H9 (cell line): ENCODE measurements around the gene KAZN. TPM values are rescaled to one million over a fixed set of nuclear protein-coding genes. Genes with fewer than 3 reads are reported as not detected.

Experiments used
- DNase-seq: peaks from one replicate; pipeline ENCODE4 v3.0.0-alpha.2; 2017
- H2AFZ ChIP-seq: one replicate; pipeline ENCODE4 v1.6.1; 2013; ENCODE audit warnings: mild to moderate bottlenecking, low read length, control low read depth, moderate library complexity
- H2AK5ac ChIP-seq: 2 replicates; pipeline ENCODE4 v1.6.1; 2013; ENCODE audit warnings: low read length, control low read depth, mixed read lengths; ENCODE audit not compliant: insufficient read length
- H2BK120ac ChIP-seq: one replicate; pipeline ENCODE4 v1.6.1; 2013; ENCODE audit warnings: low read depth, mild to moderate bottlenecking, low read length, control low read depth, inconsistent platforms; ENCODE audit not compliant: poor library complexity, severe bottlenecking
- H2BK12ac ChIP-seq: 2 replicates; pipeline ENCODE4 v1.6.1; 2013; ENCODE audit warnings: low read length, control low read depth, mixed read lengths, low read depth; ENCODE audit not compliant: insufficient read length
- H2BK15ac ChIP-seq: 2 replicates; pipeline ENCODE4 v1.6.1; 2013; ENCODE audit warnings: low read depth, low read length, control low read depth
- H2BK20ac ChIP-seq: one replicate; pipeline ENCODE4 v1.6.1; 2013; ENCODE audit warnings: low read depth, mild to moderate bottlenecking, low read length, control low read depth, inconsistent platforms; ENCODE audit not compliant: poor library complexity, severe bottlenecking
- H2BK5ac ChIP-seq: 2 replicates; pipeline ENCODE4 v1.6.1; 2013; ENCODE audit warnings: low read length, control low read depth, mixed read lengths; ENCODE audit not compliant: insufficient read length
- H3K14ac ChIP-seq: 2 replicates; pipeline ENCODE4 v1.6.1; 2013; ENCODE audit warnings: low read length, control low read depth; ENCODE audit not compliant: insufficient read depth
- H3K18ac ChIP-seq: 2 replicates; pipeline ENCODE4 v1.6.1; 2013; ENCODE audit warnings: low read depth, mild to moderate bottlenecking, mixed read lengths, low read length, control low read depth; ENCODE audit not compliant: insufficient read length
- H3K23ac ChIP-seq: 2 replicates; pipeline ENCODE4 v1.6.1; 2013; ENCODE audit warnings: low read length, control low read depth, mixed read lengths, low read depth; ENCODE audit not compliant: insufficient read length
- H3K23me2 ChIP-seq: 2 replicates; pipeline ENCODE4 v1.6.1; 2013; ENCODE audit warnings: low read depth, mild to moderate bottlenecking, mixed read lengths, low read length, control low read depth; ENCODE audit not compliant: insufficient read length, poor library complexity, severe bottlenecking
- H3K27ac ChIP-seq: 2 replicates; pipeline ENCODE4 v1.5.1; 2013; ENCODE audit warnings: low read length, control low read depth, mixed read lengths, low read depth; ENCODE audit not compliant: insufficient read length
- H3K27me3 ChIP-seq: 2 replicates; pipeline ENCODE4 v1.6.1; 2013; ENCODE audit warnings: low read length, control low read depth, inconsistent platforms; ENCODE audit not compliant: insufficient read depth
- H3K4ac ChIP-seq: 2 replicates; pipeline ENCODE4 v1.6.1; 2013; ENCODE audit warnings: low read depth, mild to moderate bottlenecking, control low read depth, inconsistent platforms, low read length, moderate library complexity
- H3K4me1 ChIP-seq: 2 replicates; pipeline ENCODE4 v1.6.1; 2013; ENCODE audit warnings: low read length, control low read depth, inconsistent platforms; ENCODE audit not compliant: insufficient read depth
- H3K4me2 ChIP-seq: 2 replicates; pipeline ENCODE4 v1.6.1; 2013; ENCODE audit warnings: low read length, control low read depth, mixed read lengths; ENCODE audit not compliant: insufficient read length, insufficient read depth
- H3K56ac ChIP-seq: 2 replicates; pipeline ENCODE4 v1.6.1; 2013; ENCODE audit warnings: low read depth, mild to moderate bottlenecking, mixed read lengths, low read length, control low read depth; ENCODE audit not compliant: insufficient read length
- H3K79me1 ChIP-seq: 2 replicates; pipeline ENCODE4 v1.6.1; 2013; ENCODE audit warnings: low read depth, mild to moderate bottlenecking, moderate library complexity, low read length, control low read depth, inconsistent platforms; ENCODE audit not compliant: insufficient read depth, poor library complexity, severe bottlenecking
- H3K79me2 ChIP-seq: 2 replicates; pipeline ENCODE4 v1.6.1; 2013; ENCODE audit warnings: low read length, control low read depth, inconsistent platforms; ENCODE audit not compliant: insufficient read depth
- H3K9ac ChIP-seq: 2 replicates; pipeline ENCODE4 v1.6.1; 2013; ENCODE audit warnings: low read length, control low read depth, mixed read lengths; ENCODE audit not compliant: insufficient read length; ENCODE audit errors: extremely low read depth
- H3K9me3 ChIP-seq: one replicate; pipeline ENCODE4 v1.6.1; 2013; ENCODE audit warnings: low read depth, low read length, inconsistent platforms; ENCODE audit not compliant: control insufficient read depth
- H3T11ph ChIP-seq: one replicate; pipeline ENCODE4 v1.6.1; 2013; ENCODE audit warnings: mild to moderate bottlenecking, low read length, control low read depth, inconsistent platforms
- H4K20me1 ChIP-seq: one replicate; pipeline ENCODE4 v1.6.1; 2013; ENCODE audit not compliant: control insufficient read depth, insufficient read length, insufficient read depth
- H4K5ac ChIP-seq: 2 replicates; pipeline ENCODE4 v1.6.1; 2013; ENCODE audit warnings: low read depth, mild to moderate bottlenecking, mixed read lengths, low read length, control low read depth; ENCODE audit not compliant: insufficient read length
- H4K8ac ChIP-seq: replicated peaks from 2 replicates; pipeline ENCODE4 v1.6.1; 2013; ENCODE audit warnings: low read length, control low read depth, mixed read lengths, low read depth; ENCODE audit not compliant: insufficient read length
- H4K91ac ChIP-seq: 2 replicates; pipeline ENCODE4 v1.6.1; 2013; ENCODE audit warnings: low read depth, mild to moderate bottlenecking, moderate library complexity, mixed read lengths, low read length, control low read depth; ENCODE audit not compliant: insufficient read length
- H3K27ac Mint-ChIP-seq, 3 experiments: 2 replicates in 2 of 3; 3 replicates in 1 of 3; pipeline ENCODE4 v1.8.0; 2020 to 2021; ENCODE audit warnings: mixed read lengths in 3 of 3, mild to moderate bottlenecking in 1 of 3, moderate library complexity in 1 of 3
- H3K27me3 Mint-ChIP-seq: 2 replicates; pipeline ENCODE4 v1.8.0; 2021; ENCODE audit warnings: low read depth, mild to moderate bottlenecking, moderate library complexity, mixed read lengths
- H3K36me3 Mint-ChIP-seq, 3 experiments: 2 replicates in 2 of 3; 3 replicates in 1 of 3; pipeline ENCODE4 v1.8.0; 2020 to 2021; ENCODE audit warnings: low read depth in 3 of 3, mixed read lengths in 3 of 3; ENCODE audit not compliant: insufficient read depth in 1 of 3
- H3K4me1 Mint-ChIP-seq, 2 experiments: 2 replicates each; pipeline ENCODE4 v1.8.0; 2020; ENCODE audit warnings: mixed read lengths in 2 of 2
- H3K4me3 Mint-ChIP-seq, 2 experiments: 2 replicates in 1 of 2; 3 replicates in 1 of 2; pipeline ENCODE4 v1.8.0; 2020 to 2021; ENCODE audit warnings: mild to moderate bottlenecking in 2 of 2, mixed read lengths in 2 of 2, moderate library complexity in 1 of 2
- H3K9me3 Mint-ChIP-seq, 2 experiments: 2 replicates in 1 of 2; 3 replicates in 1 of 2; pipeline ENCODE4 v1.8.0; 2020; ENCODE audit warnings: mild to moderate bottlenecking in 2 of 2, mixed read lengths in 2 of 2, moderate library complexity in 1 of 2
- WGBS: extraction: QIAGEN DNeasy Blood & Tissue Kit; methylation state at CpG from one replicate; pipeline ENCODE4 v1.1.7; 2013; ENCODE audit warnings: missing lambda C conversion rate, low lambda C conversion rate, mixed read lengths; ENCODE audit not compliant: insufficient read length; ENCODE audit errors: extremely low coverage; 5-methylcytosine and 5-hydroxymethylcytosine counted together
- total RNA-seq: library from RNA; stranded (reverse); gene quantifications from 2 replicates; pipeline ENCODE4 v1.2.1, GENCODE V29; 2021
- TF ChIP-seq, protein P1 (sequence below): fragments of 200-600 bp; sonication (generic); conservative IDR thresholded peaks from 3 replicates; pipeline ENCODE4 v1.8.0; 2021; ENCODE audit warnings: antibody characterized with exemption, mild to moderate bottlenecking

KAZN gene
- total RNA-seq, 1 experiment from 2014 or later: 7.6 TPM

DNA sequence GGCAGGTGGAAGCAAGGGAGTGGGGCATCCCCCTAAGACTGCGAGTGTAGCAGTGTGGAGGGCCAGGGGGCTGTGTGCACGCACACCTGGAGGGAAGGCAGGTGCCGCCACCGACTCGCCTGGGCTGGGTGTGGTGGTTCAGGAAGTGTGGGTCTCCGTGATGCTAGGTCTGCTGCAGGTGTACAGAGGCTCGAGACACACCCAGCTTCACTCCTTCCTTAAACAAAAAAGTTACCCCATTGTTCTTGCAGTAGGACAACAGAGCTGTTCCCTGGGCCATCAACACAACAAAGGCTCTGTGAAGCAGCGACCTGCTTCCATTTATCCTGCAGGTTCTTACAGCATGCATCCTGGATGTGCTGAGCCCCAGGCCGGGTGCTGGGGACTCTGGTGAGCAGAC, 454.7 kb downstream of the KAZN start:
- Histone ChIP-seq H2BK120ac (no peak overlapping the region), H2AK5ac (no peak overlapping the region)

More for the DNA sequence above, 454.7 kb downstream of the KAZN start:
- Histone ChIP-seq H2AFZ (no peak overlapping the region), H3K23ac (no peak overlapping the region), H3K4me2 (no peak overlapping the region), H3K56ac (no peak overlapping the region), H3K14ac (no peak overlapping the region), H2BK5ac (no peak overlapping the region), H3K79me2 (no peaks in the 10 kb centered on the region), H3K9me3 (no peaks in the 10 kb centered on the region), H4K8ac (no peak overlapping the region), H2BK20ac (no peak overlapping the region), H4K20me1 (no peaks in the 10 kb centered on the region), H4K91ac (no peak overlapping the region), H3K79me1 (no peaks in the 10 kb centered on the region), H3K27me3 (no peaks in the 10 kb centered on the region), H3K4me1 (no peaks in the 10 kb centered on the region; the same call in 1 of the 2 replicates), H3K18ac (no peak overlapping the region), H3K23me2 (no peaks in the 10 kb centered on the region), H4K5ac (no peak overlapping the region), H2BK12ac (no peak overlapping the region), H3K9ac (no peak overlapping the region), H3T11ph (no peak overlapping the region), H2BK15ac (no peak overlapping the region), H3K4ac (no peak overlapping the region), H3K27ac (no peak overlapping the region)
- Mint-ChIP-seq H3K27ac (peak overlapping the region in 1 of 3 experiments; percentile 74; a peak in 2 of 7 replicates), H3K9me3 (no peaks in the 10 kb centered on the region), H3K4me1 (peaks cover 22 to 27% of the 10 kb centered on the region in 2 experiments), H3K36me3 (peaks cover 0 to 1% (median 0%) of the 10 kb centered on the region in 3 experiments; a peak in 3 of 7 replicates), H3K27me3 (peaks cover 9% of the 10 kb centered on the region), H3K4me3 (no peak overlapping the region)
- no CpG with 5 or more reads among the region's 9 CpGs for WGBS
- DNase-seq: peak; percentile 63
- TF ChIP-seq, protein P1, sequence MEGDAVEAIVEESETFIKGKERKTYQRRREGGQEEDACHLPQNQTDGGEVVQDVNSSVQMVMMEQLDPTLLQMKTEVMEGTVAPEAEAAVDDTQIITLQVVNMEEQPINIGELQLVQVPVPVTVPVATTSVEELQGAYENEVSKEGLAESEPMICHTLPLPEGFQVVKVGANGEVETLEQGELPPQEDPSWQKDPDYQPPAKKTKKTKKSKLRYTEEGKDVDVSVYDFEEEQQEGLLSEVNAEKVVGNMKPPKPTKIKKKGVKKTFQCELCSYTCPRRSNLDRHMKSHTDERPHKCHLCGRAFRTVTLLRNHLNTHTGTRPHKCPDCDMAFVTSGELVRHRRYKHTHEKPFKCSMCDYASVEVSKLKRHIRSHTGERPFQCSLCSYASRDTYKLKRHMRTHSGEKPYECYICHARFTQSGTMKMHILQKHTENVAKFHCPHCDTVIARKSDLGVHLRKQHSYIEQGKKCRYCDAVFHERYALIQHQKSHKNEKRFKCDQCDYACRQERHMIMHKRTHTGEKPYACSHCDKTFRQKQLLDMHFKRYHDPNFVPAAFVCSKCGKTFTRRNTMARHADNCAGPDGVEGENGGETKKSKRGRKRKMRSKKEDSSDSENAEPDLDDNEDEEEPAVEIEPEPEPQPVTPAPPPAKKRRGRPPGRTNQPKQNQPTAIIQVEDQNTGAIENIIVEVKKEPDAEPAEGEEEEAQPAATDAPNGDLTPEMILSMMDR: no peak
